AG04449 (cell line): ENCODE data around the gene ANKRD13D.
"Not testable (repeated sequence)": the region's sequence is repeated elsewhere in the genome, so short reads cannot be mapped to it uniquely, and the experiment has no call there.

Experiments used
- CTCF ChIA-PET: fragments of 350-600 bp; formaldehyde crosslinking; extraction: SDS; loops from one replicate; lab custom pipeline; 2021; ENCODE audit warnings: antibody characterized with exemption; lab: Yijun Ruan, JAX
- POLR2A ChIA-PET: fragments of 400-600, 350-600 bp; formaldehyde crosslinking; extraction: SDS; loops from one replicate; lab custom pipeline; 2020; ENCODE audit warnings: antibody characterized with exemption, inconsistent platforms; lab: Yijun Ruan, JAX
- DNase-seq: peaks from one replicate; pipeline ENCODE4 v3.0.0-alpha.2; 2010; ENCODE audit warnings: low read depth, low spot score
- H3K4me3 ChIP-seq: 2 replicates; pipeline ENCODE4 v1.5.1; 2011; ENCODE audit warnings: low read depth, mild to moderate bottlenecking, control low read depth, low read length
- CTCF ChIP-seq: IDR thresholded peaks from one replicate; pipeline ENCODE4 v1.5.1; 2011; ENCODE audit warnings: mild to moderate bottlenecking, moderate library complexity, low read length, control low read depth, inconsistent platforms; ENCODE audit not compliant: insufficient read depth; ENCODE audit errors: missing control alignments

Gene ANKRD13D

GRCh38 chr11:67256477-67257135, 32.5 kb upstream of the ANKRD13D start:
- POLR2A ChIA-PET, result no interaction called here
- CTCF ChIA-PET, result interaction anchor here (2.1 kb wide), 1 partner anchor 10 kb away, joined by 5 read pairs; the partner anchor contains the start of gene GRK2
- DNase-seq, result no peak
- H3K4me3 ChIP-seq, result no peak overlapping the region
- no peak for TF ChIP-seq CTCF

- ChIA-PET POLR2A (no interaction called here), CTCF (no interaction called here)
- no peak for DNase-seq
- H3K4me3 ChIP-seq, result no peak overlapping the region
- no peak for TF ChIP-seq CTCF
These were observed 28.7 kb upstream of the ANKRD13D start for GRCh38 chr11:67260406-67260805.

- not testable (repeated sequence) for DNase-seq
- H3K4me3 ChIP-seq, result peak overlapping the region; percentile 53
- CTCF ChIA-PET, result interaction anchor here (1.1 to 11.9 kb wide), 24 partner anchors 10 to 205 kb away, joined by 3 to 295 read pairs (median 10); partner anchors contain the start of genes ANKRD13D, CLCF1, POLD4 and PPP1CA
These were observed 28.0 kb upstream of the ANKRD13D start for GRCh38 chr11:67260885-67261639.

GRCh38 chr11:67261640-67261945, 27.5 kb upstream of the ANKRD13D start:
- CTCF ChIA-PET, result interaction anchor here (0.8 to 11.9 kb wide), 35 partner anchors 10 to 206 kb away, joined by 3 to 295 read pairs (median 9); partner anchors contain the start of genes ANKRD13D, CLCF1, POLD4 and PPP1CA
- DNase-seq, result no peak
- TF ChIP-seq CTCF, result peak; percentile 38
- peak overlapping the region; percentile 32 for H3K4me3 ChIP-seq
- POLR2A ChIA-PET, result interaction anchor here (0.8 to 1.5 kb wide), 4 partner anchors 22 to 140 kb away, joined by 3 to 9 read pairs (median 4); partner anchors contain the start of gene PPP1CA

More at GRCh38 chr11:67260885-67261639, 28.0 kb upstream of the ANKRD13D start:
- POLR2A ChIA-PET, result interaction anchor here (0.8 to 1.5 kb wide), 3 partner anchors 21 to 141 kb away, joined by 3 to 9 read pairs (median 4); partner anchors contain the start of gene PPP1CA

GRCh38 chr11:67261946-67262681, 27.0 kb upstream of the ANKRD13D start:
- TF ChIP-seq CTCF, result no peak
- POLR2A ChIA-PET, result interaction anchor here (0.8 to 1.5 kb wide), 5 partner anchors 22 to 140 kb away, joined by 3 to 9 read pairs (median 3); partner anchors contain the start of gene PPP1CA
- H3K4me3 ChIP-seq, result no peak overlapping the region
- CTCF ChIA-PET, result interaction anchor here (0.7 to 11.9 kb wide), 43 partner anchors 10 to 239 kb away, joined by 3 to 295 read pairs (median 7); partner anchors contain the start of genes ANKRD13D, CLCF1, POLD4 and PPP1CA
- no peak for DNase-seq
